Midbrain (tissue), 1 donor: ENCODE results near the gene ATXN1L.
"Not testable (repeated sequence)": the region's sequence is repeated elsewhere in the genome, so short reads cannot be mapped to it uniquely, and the experiment has no call there.

ENCODE experiments used
- DNase-seq: peaks from one replicate; lab custom pipeline; 2025; lab: John Stamatoyannopoulos, UW

ATXN1L gene

DNA sequence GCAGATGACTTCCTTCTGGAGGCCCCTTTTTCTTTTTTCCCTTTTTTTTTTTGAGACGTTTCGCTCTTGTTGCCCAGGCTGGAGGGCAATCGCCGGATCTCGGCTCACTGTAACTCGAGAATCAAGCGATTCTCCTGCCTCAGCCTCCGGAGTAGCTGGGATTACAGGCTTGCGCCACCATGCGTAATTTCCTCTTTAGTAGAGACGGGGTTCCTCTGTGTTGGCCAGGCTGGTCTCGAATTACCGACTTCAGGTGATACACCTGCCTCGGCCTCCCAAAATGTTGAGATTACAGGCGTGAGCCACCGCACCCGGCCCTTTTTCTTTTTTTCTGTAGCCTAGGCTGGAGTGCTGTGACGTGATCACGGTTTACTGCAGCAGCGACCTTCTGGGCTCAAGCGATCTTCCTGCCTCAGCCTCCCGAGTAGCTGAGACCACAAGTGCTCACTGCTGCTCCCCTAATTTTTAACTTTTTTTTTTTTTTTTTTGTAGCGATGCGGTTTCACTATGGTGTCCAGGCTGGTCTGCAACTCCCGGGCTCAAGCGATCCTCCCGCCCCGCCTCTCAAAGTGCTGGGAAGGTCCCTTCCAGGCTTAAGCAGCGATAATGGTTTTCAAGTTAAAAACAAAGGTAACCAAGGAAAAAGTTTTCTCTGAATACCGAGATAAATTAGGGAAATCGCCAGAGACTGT lies 48.6 kb downstream of the ATXN1L start:
- peak; percentile 62 for DNase-seq

DNA sequence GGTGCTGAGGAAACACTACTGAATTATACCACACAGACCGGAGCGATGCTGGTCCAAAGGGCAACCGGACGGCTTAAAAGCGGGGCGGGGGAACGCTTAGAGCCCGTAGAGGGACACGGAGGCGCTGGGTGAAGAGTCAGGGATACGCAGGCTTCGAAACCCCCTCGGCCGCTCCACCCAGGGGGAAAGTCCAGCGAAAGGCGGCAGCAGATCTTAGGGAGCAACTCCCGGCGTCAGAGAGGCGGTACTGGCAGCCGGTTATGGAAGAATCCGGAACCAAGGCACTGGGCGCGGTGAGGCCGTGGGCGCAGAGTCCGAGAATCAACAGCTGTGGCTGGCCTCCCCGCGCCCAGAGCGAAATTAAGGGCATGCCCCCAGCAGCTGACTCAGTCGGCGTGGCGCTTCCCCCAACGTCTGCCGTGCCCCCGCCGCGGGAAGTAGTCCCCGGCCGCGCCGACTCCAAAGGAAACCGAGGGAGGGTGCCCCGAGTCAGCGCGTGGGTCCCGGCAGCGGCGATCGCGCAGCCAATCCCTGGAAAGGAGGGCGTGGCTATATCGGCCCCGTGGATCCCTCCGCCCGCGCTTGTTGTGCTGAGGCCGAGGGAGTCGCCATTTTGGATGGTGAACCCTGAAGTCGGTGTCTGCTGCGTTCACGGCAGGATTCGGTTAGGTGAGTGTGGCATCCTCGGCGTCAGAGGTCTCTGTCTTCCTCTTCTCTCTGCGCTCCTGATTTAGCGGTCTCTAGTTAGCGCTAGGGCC lies 49.3 kb downstream of the ATXN1L start, which contains the start of gene IST1:
Gene IST1 (plus strand): TSS at position 611 of the 758 bp plus-strand sequence. CDS start 20,110 bp downstream, outside the sequence.
- DNase-seq, result peak; percentile 98

DNA sequence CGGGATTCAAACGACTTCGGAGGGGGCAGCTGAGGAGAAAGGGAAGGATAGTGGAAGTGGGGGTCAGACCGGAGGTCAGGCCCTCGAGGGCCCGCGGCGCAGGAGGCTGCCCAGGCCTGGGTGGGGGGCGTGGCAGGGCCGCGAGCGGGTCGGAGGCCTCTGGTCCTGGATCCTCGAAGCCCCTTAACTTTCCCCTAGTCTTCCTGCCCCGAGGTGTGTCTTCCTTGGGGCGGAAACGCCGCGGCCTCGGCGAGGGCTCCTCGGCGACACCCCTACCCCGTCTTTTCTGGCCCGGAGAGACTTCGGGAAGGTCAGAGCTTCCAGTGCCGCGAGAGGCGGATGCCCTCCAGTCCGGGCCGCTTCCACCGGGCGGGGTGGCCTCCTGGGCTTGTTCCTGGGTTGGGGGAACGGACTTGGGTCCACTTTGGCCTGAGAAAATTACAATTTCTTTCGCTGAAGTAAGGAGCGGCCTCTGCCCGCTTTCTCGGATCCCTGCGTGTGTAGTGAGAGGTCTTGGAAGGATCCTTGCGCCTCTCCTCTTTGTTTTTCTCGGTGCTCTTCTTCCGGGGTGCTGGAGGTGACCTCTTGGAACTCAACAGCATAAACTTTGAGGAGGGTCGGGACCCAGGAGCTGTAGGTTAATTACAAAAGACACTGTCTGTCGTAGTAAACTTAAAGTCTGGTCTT lies 50.0 kb downstream of the ATXN1L start:
- peak; percentile 16 for DNase-seq

DNA sequence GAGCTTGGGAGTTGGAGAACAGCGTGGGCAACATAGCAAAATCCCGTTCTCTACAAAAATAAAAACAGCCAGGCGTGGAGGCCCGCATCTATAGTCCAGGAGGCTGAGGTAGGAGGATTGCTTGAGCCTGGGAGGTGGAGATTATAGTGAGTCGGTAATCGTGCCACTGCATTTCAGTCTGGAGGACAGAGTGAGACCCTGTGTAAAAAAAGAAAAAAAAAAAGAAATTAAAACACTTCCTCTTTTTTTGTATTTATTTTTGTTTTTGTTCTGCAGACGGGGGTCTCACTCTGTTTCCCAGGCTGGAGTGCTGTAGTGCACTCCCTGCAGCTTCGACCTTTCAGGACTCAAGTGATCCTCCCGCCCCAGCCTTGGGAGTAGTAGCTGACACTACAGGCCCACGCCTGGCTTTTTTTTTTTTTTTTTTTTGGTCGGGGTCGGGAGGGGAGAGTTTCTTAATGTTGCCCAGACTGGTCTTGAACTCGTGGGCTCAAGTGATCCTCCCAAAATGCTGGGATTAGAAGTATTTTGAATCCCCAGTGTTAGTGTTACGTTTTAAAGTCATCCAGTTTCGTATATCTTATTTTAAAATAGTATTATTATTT lies 51.1 kb downstream of the ATXN1L start:
- no peak for DNase-seq

DNA sequence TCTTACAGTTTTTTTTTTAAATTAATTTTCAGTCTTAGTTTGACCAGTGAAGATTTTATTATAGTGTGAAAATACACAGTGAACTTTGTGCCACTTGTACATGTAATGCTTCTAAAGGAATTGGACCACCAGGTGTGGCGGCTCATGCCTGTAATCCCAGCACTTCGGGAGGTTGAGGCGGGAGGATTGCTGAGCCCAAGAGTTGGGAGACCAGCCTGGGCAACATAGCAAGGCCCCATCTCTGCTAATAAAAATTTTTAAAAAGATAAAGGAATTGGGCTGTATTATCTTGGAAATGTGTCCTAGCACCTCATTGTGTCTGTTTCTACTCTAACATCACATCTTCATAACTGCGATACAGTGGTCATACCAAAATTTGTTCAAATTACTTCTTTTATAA lies 53.4 kb downstream of the ATXN1L start:
- no peak for DNase-seq

DNA sequence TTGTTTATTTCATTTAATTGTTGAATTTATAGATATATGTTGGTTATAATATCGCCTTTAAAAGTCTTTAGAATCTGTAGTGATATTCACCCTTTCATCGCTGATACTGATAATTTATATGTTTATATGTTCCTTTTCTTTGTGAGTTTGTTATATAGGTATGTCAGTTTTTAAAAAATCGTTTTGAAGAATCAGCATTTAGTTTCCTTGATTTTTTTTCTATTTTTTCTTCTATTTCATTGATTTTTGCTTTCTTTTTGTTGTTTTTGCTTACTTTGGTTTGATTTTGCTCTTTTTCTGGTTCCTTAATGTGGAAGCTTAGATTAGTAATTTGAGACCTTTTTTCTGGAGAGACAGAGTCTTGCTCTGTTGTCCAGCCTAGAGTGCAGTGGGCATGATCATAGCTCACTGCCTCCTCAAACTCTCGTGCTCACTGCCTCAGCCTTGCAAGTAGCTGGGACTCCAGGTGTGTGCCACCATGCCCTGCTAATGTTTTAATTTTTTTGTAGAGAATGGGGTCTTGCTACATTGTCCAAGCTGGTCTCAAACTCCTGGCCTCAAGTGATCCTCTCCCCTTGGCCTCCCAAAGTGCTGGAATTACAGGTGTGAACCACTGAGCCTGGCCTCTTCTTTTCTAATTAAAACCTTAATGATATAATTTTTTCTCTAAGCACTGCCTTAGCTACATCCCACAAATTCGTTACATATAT lies 57.0 kb downstream of the ATXN1L start:
- no peak for DNase-seq

DNA sequence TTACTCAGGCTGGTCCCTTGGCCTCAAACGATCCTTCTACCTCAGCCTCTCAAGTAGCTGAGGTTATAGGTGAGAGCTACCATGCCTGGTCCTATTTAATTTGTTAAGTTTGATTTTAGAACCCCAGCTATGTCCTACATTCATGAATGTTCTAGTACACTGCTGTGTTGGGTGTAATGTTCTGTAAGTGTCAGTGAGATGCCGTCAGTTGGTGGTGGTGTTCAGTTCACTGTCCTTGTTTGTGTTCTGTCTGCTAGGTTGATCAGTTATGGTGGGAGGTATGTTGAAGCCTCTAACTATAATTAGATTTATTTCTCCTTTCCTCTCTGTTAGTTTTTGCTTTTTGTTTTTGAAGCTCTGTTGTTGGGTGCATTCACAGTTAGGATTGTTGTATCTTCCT lies 57.8 kb downstream of the ATXN1L start:
- no peak for DNase-seq

DNA sequence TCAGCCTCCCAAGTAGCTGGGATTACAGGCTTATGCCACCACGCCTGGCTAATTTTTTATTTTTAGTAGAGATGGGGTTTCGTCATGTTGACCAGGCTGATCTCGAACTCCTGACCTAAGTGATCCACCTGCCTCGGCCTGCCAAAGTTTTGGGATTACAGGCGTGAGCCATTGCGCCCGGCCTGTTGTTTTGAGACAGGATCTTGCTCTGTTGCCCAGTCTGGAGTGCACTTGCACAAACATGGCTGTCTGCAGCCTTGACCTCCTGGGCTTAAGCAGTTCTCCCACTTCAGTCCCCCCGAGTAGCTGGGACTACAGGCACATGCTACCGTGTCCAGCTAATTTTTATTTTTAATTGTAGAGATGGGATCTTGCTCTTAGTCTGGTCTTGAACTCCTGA lies 58.5 kb downstream of the ATXN1L start:
- DNase-seq, result no peak

DNA sequence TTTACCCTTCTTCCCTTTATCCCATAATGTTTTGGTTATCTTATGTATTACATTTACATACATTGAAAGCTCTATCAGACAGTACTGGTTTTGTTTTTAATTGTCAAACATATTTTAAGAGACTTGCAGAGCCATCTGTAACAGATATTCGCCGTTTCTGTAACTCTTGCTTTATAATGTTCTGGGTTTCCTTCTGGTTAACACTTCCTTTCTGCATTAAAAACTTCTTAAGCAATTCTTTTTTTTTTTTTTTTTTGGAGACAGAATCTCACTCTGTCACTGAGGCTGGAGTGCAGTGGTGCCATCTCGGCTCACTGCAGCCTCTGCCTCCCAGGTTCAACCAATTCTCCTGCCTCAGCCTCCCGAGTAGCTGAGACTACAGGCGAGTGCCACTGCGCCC lies 60.0 kb downstream of the ATXN1L start:
- DNase-seq, result not testable (repeated sequence)
